ENCODE results near the gene EVI2A.
A peak's percentile ranks its signal among the peaks of the same experiment; 100 is the strongest.

EVI2A gene

GRCh38 chr17:31273516-31273915 lies 47.9 kb downstream of the EVI2A start:
- no peak for DNase-seq (ENCODE audit: low read depth, low spot score)

GRCh38 chr17:31272803-31273202 lies 48.6 kb downstream of the EVI2A start:
- no peak for DNase-seq (ENCODE audit: low read depth, low spot score)

- no peak for DNase-seq (ENCODE audit: low read depth, low spot score)
Measured at GRCh38 chr17:31272236-31272635, 49.2 kb downstream of the EVI2A start.

GRCh38 chr17:31269578-31269983 lies 51.8 kb downstream of the EVI2A start:
- DNase-seq (ENCODE audit: low read depth, low spot score) = peak; percentile 97

- no peak for DNase-seq (ENCODE audit: low read depth, low spot score)
Measured at GRCh38 chr17:31269036-31269577, 52.3 kb downstream of the EVI2A start.
